NCI-H1417 (cell line): ENCODE measurements around the gene RNF19B.

Source experiments
- DNase-seq, 3 experiments: peaks; one replicate each; lab custom pipeline; 2025; lab: John Stamatoyannopoulos, UW

Gene RNF19B

DNA sequence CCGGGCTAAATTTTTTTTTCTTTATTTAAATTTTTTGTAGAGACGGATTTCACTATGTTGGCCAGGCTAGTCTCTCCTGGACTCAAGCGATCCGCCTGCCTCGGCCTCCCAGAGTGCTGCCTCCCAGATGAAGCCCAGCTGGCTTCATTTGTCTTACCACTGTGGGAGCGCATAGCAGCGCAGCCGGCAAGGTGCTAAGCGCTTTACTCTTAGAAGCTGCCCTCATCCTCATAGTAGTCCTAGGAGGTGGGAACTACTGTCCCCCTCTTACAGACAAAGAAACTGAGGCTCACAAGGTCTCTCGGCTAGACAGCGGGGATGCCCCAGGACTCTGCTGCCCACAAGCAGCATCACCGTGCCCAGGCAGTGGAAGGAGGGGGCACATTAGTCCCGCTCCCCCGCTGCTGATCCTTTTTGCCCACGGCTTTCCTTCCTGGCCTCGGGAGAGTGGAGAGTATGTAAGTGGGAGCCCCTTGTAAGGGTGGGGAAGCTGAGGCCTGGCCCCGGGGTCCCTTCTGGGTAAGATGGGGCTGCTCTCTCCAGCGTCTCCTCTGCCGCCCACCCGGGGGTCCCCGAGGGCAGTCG is 64.1 kb downstream of the RNF19B start:
- peak in 2 of 3 experiments; percentile 44 to 47 for DNase-seq

GRCh38 chr1:32899586-32900296 is 64.9 kb downstream of the RNF19B start:
- no peak for DNase-seq

DNA sequence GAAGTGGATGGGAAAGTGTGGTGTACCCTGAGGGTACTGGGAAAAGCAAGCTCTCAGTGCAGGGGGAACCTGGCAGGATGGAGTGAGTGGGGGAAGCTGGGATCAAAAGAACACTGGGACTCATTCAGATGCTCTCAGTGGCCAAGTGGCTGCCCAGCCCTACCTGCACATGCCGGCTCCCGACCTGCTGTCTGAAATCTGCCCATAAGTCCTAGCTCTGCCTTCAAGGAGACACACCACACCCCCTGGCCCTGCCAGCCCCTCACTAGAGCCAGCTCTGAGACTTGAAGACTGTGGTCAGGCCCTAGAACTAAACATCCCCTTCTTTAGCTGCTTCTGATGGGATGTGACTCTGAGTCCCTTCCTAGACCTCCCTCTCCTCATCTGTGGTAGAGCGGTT is 65.7 kb downstream of the RNF19B start:
- DNase-seq = no peak

- no peak for DNase-seq
Measured at GRCh38 chr1:32898056-32898455, 66.6 kb downstream of the RNF19B start.

DNA sequence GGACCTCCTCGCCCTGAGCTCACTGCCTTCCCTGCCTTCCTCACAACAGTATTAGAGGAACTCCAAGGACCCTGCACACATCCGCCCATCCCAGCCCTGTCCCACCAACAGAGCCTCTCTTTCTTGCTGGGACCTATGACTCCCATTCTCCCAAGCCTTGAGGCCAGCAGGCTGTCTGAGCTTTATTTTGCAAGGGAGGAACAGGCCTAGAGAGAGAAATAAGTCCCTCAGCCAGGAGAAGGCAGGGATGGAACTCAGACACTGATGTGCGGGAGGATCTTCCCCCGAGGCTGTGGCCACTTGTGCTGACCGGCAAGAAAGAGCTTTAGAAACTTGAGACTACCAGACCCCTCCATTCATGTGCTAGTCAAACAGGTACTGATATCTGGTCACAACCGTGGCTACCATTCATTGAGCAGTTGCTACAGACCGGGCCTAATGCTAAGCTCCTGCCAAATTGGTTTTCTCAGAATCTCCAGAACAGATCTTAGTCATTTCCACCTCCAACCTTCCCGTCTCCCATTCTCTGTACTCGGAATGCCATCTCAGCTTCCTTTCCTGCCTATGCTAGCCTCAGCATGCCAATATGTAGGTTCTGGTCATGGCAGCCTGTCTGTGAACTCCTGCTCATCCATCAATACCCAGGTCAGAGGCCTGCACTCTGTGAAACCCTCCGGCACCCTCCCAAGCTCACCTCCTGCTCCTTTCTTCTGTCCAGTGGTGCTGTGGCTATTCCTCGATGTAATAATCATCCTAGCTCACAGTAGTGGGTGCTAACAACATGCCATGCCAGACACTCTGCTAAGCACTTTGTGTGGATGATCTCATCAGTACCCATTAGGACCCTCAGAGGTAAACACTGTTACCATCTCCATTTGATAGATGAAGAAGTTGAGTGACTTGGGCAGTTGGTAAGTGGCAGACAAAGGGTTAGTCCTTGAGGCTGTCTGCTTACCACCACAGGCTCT is 67.2 kb downstream of the RNF19B start:
- DNase-seq = no peak

- no peak for DNase-seq
Measured at GRCh38 chr1:32896451-32896850, 68.2 kb downstream of the RNF19B start.

DNA sequence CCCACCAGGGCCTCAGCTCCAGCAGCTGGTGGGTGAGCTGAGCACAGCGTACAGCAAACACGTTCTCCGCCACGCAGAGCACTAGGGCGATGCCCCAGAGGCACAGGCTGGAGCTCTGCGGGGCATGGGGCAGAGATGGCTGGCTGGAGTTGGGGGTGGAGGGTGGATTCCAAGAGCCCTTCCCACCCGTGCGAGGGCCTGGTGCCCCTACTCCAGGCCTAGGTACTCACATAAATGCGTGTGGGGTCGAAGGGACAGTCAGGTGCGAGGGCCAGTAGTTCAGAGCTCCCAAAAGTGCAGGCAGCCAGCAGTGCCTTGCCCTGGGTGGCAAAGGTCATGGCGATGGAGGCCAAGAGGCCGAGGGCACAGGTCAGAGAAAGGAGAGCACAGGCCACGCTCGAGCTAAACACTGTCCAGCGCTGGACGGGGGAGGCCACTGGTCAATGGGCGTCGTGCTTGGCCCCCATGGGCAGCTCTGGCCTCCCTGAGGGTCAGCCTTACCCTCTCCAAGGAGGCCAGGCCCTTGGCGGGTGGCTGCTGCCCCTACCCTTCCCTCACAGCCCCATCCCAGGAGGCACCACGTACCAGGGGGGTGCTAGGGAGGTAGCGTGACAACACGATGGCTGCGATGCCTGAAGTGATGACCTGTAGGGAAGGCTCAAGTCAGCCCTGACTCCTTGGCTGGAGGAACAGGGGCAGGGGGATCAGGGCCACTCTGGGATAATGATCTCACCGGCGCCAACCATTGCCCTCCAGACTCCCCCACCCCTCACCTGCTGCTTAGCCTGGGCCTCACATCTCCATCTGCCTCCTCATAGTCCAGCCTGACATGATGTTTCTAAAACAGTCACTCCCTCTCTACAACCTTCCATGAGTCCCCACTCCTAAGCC is 69.0 kb downstream of the RNF19B start:
- DNase-seq = no peak

GRCh38 chr1:32894681-32895080 is 69.9 kb downstream of the RNF19B start:
- no peak for DNase-seq

- peak in 2 of 3 experiments; percentile 40 to 54 for DNase-seq
Measured at GRCh38 chr1:32894019-32894600, 70.5 kb downstream of the RNF19B start.

- DNase-seq = peak in 2 of 3 experiments; percentile 74
Measured at GRCh38 chr1:32893198-32894018, 71.2 kb downstream of the RNF19B start.

GRCh38 chr1:32892368-32893197 is 72.0 kb downstream of the RNF19B start:
- DNase-seq = peak in 2 of 3 experiments; percentile 74 to 79

GRCh38 chr1:32891630-32892029 is 73.0 kb downstream of the RNF19B start:
- DNase-seq = no peak

- no peak for DNase-seq
Measured at GRCh38 chr1:32891241-32891570, 73.4 kb downstream of the RNF19B start.

- DNase-seq = no peak
Measured at GRCh38 chr1:32890516-32891240, 73.9 kb downstream of the RNF19B start.

DNA sequence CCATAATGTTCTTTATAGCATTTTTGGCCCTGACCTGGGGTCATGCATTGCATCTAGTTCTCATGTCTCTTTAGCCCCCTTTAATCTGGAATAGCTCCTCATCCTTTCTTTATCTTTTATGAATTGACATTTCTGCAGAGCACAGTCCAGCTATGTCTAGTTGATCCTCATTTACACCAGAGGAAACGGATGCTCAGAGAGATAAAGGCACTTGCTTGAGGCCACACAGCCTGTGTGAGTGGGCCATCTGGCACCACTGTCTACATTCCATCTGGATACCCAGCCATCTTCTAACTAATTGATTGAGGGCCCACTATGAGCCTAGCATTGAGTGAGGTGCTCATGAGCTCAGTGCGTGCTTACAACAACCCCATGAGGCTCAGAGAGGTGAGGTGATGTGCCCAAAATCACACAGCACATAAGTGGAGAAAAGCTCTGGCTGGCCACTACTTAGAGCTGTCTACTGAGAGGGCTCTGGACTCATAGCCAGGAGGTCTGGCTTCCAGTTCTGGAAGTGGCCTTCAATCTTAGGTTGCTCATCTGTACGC is 74.8 kb downstream of the RNF19B start:
- no peak for DNase-seq

DNA sequence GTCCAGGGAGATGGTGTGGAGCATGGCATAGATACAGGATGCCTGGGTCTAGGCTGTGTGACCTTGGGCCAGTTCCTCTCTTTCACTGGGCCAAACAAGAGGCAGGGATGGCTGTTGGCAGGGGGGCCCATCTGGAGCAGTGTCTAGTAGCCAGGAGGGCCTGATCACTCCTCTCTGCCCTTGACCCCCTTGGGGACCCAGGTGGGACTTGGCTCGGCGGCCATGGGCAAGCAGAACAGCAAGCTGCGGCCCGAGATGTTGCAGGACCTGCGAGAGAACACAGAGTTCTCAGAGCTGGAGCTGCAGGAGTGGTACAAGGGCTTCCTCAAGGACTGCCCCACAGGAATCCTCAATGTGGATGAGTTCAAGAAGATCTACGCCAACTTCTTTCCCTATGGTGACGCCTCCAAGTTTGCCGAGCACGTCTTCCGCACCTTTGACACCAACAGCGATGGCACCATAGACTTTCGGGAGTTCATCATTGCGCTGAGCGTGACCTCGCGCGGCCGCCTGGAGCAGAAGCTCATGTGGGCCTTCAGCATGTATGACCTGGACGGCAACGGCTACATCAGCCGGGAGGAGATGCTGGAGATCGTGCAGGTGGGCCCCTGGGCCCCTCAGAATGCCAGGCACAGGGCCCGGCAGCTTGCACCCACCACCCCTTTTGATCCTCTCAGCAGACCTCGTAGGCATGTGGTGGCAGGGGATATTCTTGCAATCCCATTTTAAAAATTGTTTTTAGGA is 75.8 kb downstream of the RNF19B start:
- DNase-seq = no peak

DNA sequence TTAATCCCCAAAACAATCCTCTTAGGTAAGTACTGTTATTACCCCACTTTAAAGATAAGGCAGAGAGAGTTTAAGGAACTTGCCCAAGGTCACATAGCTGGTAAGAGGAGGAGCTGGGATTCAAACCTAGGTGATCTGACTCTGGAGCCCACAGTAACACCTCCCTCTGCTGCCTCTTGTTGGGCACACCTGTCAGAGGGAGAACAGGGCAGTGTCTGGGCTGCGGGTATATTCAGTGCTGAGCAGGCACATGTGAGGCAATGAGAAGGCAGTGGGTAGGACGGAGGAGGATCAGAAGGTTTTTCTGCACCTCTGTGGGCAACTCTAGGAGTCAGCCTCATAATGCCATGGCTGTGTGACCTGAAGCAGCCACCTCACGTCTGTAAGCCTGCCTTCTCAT is 76.5 kb downstream of the RNF19B start:
- no peak for DNase-seq

DNA sequence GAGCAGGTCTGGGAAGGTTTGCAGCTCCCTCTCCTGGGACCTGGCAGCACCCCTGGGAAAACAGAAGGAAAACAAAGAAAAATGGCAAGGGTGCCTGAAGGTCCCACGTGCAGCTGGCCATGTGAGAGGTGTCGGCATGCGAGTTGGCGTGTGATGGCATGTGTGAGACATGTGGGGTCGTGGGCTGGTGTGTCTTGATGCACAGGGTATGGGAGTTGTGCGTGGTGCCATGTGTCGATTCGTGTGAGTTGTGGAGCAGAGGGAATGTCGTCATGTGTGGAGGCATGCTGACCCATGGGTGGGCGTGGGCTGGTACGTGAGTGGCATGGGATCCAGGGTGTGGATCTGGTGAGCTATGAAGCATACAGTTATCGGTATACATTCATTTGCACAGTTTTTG is 77.0 kb downstream of the RNF19B start:
- no peak for DNase-seq
